Keratinocyte (primary cell): ENCODE data around the gene TPRG1L. TPM values are rescaled to one million over a fixed set of nuclear protein-coding genes. Genes with fewer than 3 reads are reported as not detected.

Experiments used
- DNase-seq: peaks from one replicate; pipeline ENCODE4 v3.0.0-alpha.2; 2011; ENCODE audit warnings: low read depth, missing footprints, low spot score
- FAIRE-seq: peaks from 2 replicates; lab custom pipeline; 2011; peaks lifted over from hg19 to GRCh38; lab: Jason Lieb, UNC
- H2AFZ ChIP-seq: 2 replicates; pipeline ENCODE4 v1.6.0; 2012; ENCODE audit warnings: low read length, control low read depth, inconsistent platforms; ENCODE audit not compliant: control insufficient read depth
- H3K27ac ChIP-seq: 2 replicates; pipeline ENCODE4 v1.5.1; 2011; ENCODE audit warnings: low read length; ENCODE audit not compliant: control insufficient read depth, insufficient read depth
- H3K27me3 ChIP-seq: 3 replicates; pipeline ENCODE4 v1.6.0; 2011; ENCODE audit warnings: low read length; ENCODE audit not compliant: control insufficient read depth, insufficient read depth; ENCODE audit errors: extremely low read depth
- H3K36me3 ChIP-seq, 2 experiments: 2 replicates in 1 of 2; 3 replicates in 1 of 2; pipeline ENCODE4 v1.5.1; 2011; ENCODE audit warnings: low read length in 2 of 2, mild to moderate bottlenecking in 1 of 2; ENCODE audit not compliant: control insufficient read depth in 2 of 2, insufficient read depth in 2 of 2; ENCODE audit errors: extremely low read depth in 1 of 2
- H3K4me1 ChIP-seq: 3 replicates; pipeline ENCODE4 v1.5.1; 2011; ENCODE audit warnings: low read length; ENCODE audit not compliant: control insufficient read depth, insufficient read depth; ENCODE audit errors: extremely low read depth
- H3K4me2 ChIP-seq: 3 replicates; pipeline ENCODE4 v1.6.0; 2011; ENCODE audit warnings: low read depth, low read length; ENCODE audit not compliant: control insufficient read depth, insufficient read depth; ENCODE audit errors: extremely low read depth
- H3K4me3 ChIP-seq, 3 experiments: fragments of 200-600 bp in 1 of 3; sonication (generic) in 1 of 3; 2 replicates in 2 of 3; 3 replicates in 1 of 3; pipeline ENCODE4 v1.5.1; 2011 to 2016; ENCODE audit warnings: low read length in 3 of 3, mild to moderate bottlenecking in 3 of 3, control low read depth in 2 of 3, inconsistent platforms in 1 of 3, low read depth in 1 of 3, mixed read lengths in 1 of 3, mixed run types in 1 of 3, moderate library complexity in 1 of 3; ENCODE audit not compliant: control insufficient read depth in 2 of 3, insufficient read depth in 2 of 3; ENCODE audit errors: extremely low read depth in 1 of 3
- H3K79me2 ChIP-seq: 2 replicates; pipeline ENCODE4 v1.6.0; 2012; ENCODE audit warnings: low read length; ENCODE audit not compliant: control insufficient read depth, insufficient read depth
- H3K9ac ChIP-seq: 3 replicates; pipeline ENCODE4 v1.6.0; 2011; ENCODE audit warnings: low read length; ENCODE audit not compliant: control insufficient read depth, insufficient read depth; ENCODE audit errors: extremely low read depth
- H3K9me1 ChIP-seq: 3 replicates; pipeline ENCODE4 v1.6.0; 2011; ENCODE audit warnings: low read length; ENCODE audit not compliant: control insufficient read depth, insufficient read depth; ENCODE audit errors: extremely low read depth
- H3K9me3 ChIP-seq: 2 replicates; pipeline ENCODE4 v1.5.1; 2012; ENCODE audit warnings: low read depth, low read length; ENCODE audit not compliant: control insufficient read depth
- H4K20me1 ChIP-seq: 3 replicates; pipeline ENCODE4 v1.6.0; 2011; ENCODE audit warnings: low read length; ENCODE audit not compliant: control insufficient read depth, insufficient read depth; ENCODE audit errors: extremely low read depth
- EZH2 ChIP-seq: IDR thresholded peaks from one replicate; pipeline ENCODE4 v1.6.1; 2012; ENCODE audit warnings: inconsistent platforms, mild to moderate bottlenecking, low read length, moderate library complexity
- dilution Hi-C: fragments of 300-500 bp; cut with MboI; formaldehyde crosslinking; loops from one replicate; pipeline ENCODE4 v1.7.0; 2020; ENCODE audit warnings: low sequenced_read_pairs; ENCODE audit not compliant: extremely low pct_ligation_motif_present
- polyA plus RNA-seq, 5 experiments: library from polyadenylated mRNA; depleted of rRNA in 3 of 5; stranded (reverse) in 3 of 5; stranded (forward) in 1 of 5; unstranded in 1 of 5; fragments of >200 nt; gene quantifications; 1 replicate in 1 of 5; 2 replicates in 3 of 5; 3 replicates in 1 of 5; pipeline versions ENCODE4 v1.2.1 to v1.2.3, GENCODE V29; 2011 to 2012; ENCODE audit warnings: missing spikeins in 2 of 5, low read depth in 1 of 5, low replicate concordance in 1 of 5
- TF ChIP-seq, protein P1 (sequence below), 3 experiments: IDR thresholded peaks in 1 of 3; conservative IDR thresholded peaks in 1 of 3; optimal IDR thresholded peaks in 1 of 3; 2 replicates in 2 of 3; 3 replicates in 1 of 3; pipeline versions ENCODE3 to v1.5.1; 2011; ENCODE audit warnings: low read length in 3 of 3, mild to moderate bottlenecking in 3 of 3, moderate library complexity in 2 of 3, control low read depth in 1 of 3, inconsistent platforms in 1 of 3; ENCODE audit not compliant: insufficient read depth in 2 of 3; ENCODE audit errors: extremely low read depth in 1 of 3

The TPRG1L gene
- polyA plus RNA-seq, 1 donor (not counting 4 experiments of a cell fraction or from before 2014, with no cell fraction given): 57.4 TPM

DNA sequence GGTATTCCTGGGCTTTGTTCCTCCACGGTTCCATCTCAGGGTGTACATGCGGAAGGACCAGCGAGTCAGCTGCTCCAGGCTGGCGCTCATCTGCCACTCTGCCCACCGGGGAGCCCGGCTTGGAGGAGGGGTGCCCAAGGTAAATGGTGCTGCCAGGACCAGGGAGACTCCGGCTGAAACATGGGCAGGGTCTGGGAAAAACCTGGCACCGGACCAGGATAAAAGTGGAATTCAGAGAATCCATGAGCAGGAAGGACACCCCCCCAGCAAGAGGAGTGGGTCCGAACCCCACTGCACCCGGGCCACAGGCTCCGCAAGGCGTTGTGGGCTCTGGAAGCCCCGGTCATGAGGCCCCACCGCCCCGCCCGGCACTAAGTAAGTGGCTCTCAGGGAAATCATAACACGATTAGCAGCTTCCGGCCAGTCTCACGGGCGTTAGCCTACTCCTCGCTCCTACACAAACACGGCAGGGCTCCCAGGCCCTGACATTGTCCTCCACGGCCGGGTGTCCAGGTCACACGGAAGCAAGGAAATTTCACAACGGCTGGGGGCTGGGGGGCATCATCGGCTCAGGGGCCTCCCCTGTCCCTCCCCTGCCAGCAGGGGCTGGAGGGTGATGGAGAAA lies 34.6 kb upstream of the TPRG1L start:
- Histone ChIP-seq H3K4me1 (no peaks in the 10 kb centered on the region), H3K9me3 (peaks cover 3% of the 10 kb centered on the region), H3K27ac (no peak overlapping the region), H3K9ac (no peak overlapping the region), H3K9me1 (no peaks in the 10 kb centered on the region), H4K20me1 (no peaks in the 10 kb centered on the region), H3K4me3 (no peak overlapping the region), H3K4me2 (no peak overlapping the region), H3K27me3 (no peaks in the 10 kb centered on the region), H2AFZ (no peak overlapping the region), H3K79me2 (no peaks in the 10 kb centered on the region), H3K36me3 (no peaks in the 10 kb centered on the region)
- dilution Hi-C loops: no loop called here
- FAIRE-seq: no peak
- DNase-seq: no peak
- no peak for TF ChIP-seq EZH2
- TF ChIP-seq, protein P1, sequence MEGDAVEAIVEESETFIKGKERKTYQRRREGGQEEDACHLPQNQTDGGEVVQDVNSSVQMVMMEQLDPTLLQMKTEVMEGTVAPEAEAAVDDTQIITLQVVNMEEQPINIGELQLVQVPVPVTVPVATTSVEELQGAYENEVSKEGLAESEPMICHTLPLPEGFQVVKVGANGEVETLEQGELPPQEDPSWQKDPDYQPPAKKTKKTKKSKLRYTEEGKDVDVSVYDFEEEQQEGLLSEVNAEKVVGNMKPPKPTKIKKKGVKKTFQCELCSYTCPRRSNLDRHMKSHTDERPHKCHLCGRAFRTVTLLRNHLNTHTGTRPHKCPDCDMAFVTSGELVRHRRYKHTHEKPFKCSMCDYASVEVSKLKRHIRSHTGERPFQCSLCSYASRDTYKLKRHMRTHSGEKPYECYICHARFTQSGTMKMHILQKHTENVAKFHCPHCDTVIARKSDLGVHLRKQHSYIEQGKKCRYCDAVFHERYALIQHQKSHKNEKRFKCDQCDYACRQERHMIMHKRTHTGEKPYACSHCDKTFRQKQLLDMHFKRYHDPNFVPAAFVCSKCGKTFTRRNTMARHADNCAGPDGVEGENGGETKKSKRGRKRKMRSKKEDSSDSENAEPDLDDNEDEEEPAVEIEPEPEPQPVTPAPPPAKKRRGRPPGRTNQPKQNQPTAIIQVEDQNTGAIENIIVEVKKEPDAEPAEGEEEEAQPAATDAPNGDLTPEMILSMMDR (optimal IDR thresholded peaks at IDR 0.05 in 1 of 3, IDR thresholded peaks at IDR 0.05 in 1 of 3, conservative IDR thresholded peaks at IDR 0.05 in 1 of 3; ENCODE audit: extremely low read depth in 1 of 3, insufficient read depth in 2 of 3, low read length in 3 of 3): no peak

DNA sequence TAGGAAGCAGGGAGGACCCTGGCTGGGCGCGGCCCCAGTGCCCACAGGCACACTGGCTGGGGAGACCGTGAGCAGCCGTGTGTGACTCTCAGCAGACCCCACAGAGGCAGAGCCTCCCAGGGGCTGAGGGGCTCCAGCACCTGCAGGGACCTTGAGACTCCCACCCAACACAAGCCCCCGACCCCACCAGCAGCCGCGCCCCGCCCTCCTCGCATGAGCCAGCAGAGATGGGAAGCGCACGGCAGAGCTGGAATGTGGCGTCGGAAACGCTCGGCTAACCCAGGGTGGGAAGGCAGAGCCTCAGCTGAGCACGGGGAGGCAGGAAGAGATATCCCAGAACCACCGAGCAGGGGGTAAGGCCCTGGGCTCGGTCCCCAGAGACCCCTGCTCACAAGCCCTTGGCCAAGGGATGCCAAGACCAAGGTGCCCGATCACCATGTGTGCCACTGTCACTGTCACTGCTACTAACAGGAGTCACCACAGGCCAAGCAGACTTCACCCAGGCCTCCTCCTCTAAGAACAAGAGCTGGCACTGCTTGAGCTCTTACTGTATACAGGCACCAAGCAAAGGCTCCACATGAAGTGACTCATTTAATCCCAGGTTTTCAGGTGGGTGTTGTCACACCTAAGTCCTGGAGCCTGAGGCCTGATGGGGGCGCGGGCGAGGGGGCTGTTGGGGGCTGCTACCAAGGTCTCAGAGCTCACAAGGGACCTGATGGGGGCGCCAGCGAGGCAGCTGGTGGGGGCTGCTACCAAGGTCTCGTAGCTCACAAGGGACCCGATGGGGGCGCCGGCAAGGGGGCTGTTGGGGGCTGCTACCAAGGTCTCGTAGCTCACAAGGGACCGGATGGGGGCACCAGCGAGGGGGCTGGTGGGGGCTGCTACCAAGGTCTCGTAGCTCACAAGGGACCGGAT lies 33.6 kb upstream of the TPRG1L start:
- Histone ChIP-seq H3K36me3 (no peaks in the 10 kb centered on the region), H3K4me1 (no peaks in the 10 kb centered on the region), H3K4me3 (no peak overlapping the region), H3K9ac (no peak overlapping the region), H3K9me3 (no peaks in the 10 kb centered on the region), H3K27me3 (no peaks in the 10 kb centered on the region), H3K9me1 (no peaks in the 10 kb centered on the region), H3K27ac (no peak overlapping the region), H2AFZ (no peak overlapping the region), H3K79me2 (no peaks in the 10 kb centered on the region), H3K4me2 (no peak overlapping the region), H4K20me1 (no peaks in the 10 kb centered on the region)
- no peak for FAIRE-seq
- TF ChIP-seq, protein P1 (optimal IDR thresholded peaks at IDR 0.05 in 1 of 3, IDR thresholded peaks at IDR 0.05 in 1 of 3, conservative IDR thresholded peaks at IDR 0.05 in 1 of 3; ENCODE audit: extremely low read depth in 1 of 3, insufficient read depth in 2 of 3, low read length in 3 of 3): no peak
- TF ChIP-seq EZH2: no peak
- dilution Hi-C loops: no loop called here
- DNase-seq: no peak
